HepG2 (cell line): Measurements from ENCODE around the gene ZBTB22. TPM values are rescaled to one million over a fixed set of nuclear protein-coding genes. Genes with fewer than 3 reads are reported as not detected.

Source experiments
- AKNA ChIP-seq: sonication (generic); formaldehyde crosslinking; IDR thresholded peaks from 2 replicates; pipeline ENCODE4 v1.4.0; 2020; ENCODE audit warnings: missing genetic modification reagents, borderline replicate concordance
- CBX1 ChIP-seq: IDR thresholded peaks from one replicate; pipeline ENCODE4 v1.6.1; 2016; ENCODE audit warnings: antibody characterized with exemption, low read depth
- EEA1 ChIP-seq: sonication (generic); formaldehyde crosslinking; IDR thresholded peaks from 2 replicates; pipeline ENCODE4 v1.5.1; 2020; ENCODE audit warnings: mild to moderate bottlenecking, missing genetic modification reagents, borderline replicate concordance
- GPN1 ChIP-seq: sonication (generic); formaldehyde crosslinking; IDR thresholded peaks from 2 replicates; pipeline ENCODE4 v1.5.1; 2020; ENCODE audit warnings: missing genetic modification reagents, borderline replicate concordance
- NCOR1 ChIP-seq: fragments of 200-600 bp; sonication (generic); IDR thresholded peaks from 2 replicates; pipeline ENCODE4 v1.7.0; 2017; ENCODE audit warnings: antibody characterized with exemption, low read length, borderline replicate concordance
- PAF1 ChIP-seq: IDR thresholded peaks from 2 replicates; pipeline ENCODE4 v1.6.1; 2016; ENCODE audit warnings: missing genetic modification reagents, missing compliant biosample characterization
- PLSCR1 ChIP-seq: sonication (generic); formaldehyde crosslinking; IDR thresholded peaks from 2 replicates; pipeline ENCODE4 v1.5.0; 2020; ENCODE audit warnings: missing genetic modification reagents, mild to moderate bottlenecking, borderline replicate concordance
- PRPF4 ChIP-seq: fragments of 200-400 bp; formaldehyde crosslinking; IDR thresholded peaks from 2 replicates; pipeline ENCODE4 v1.6.1; 2016; ENCODE audit warnings: low read length, low read depth; ENCODE audit not compliant: poor library complexity, severe bottlenecking
- SAFB2 ChIP-seq: sonication (generic); formaldehyde crosslinking; IDR thresholded peaks from 2 replicates; pipeline ENCODE4 v1.5.1; 2020; ENCODE audit warnings: missing genetic modification reagents, low read depth, mild to moderate bottlenecking, borderline replicate concordance
- SETDB1 ChIP-seq: sonication (generic); formaldehyde crosslinking; IDR thresholded peaks from 2 replicates; pipeline ENCODE4 v1.5.1; 2020; ENCODE audit warnings: missing genetic modification reagents, mild to moderate bottlenecking, borderline replicate concordance
- SPEN ChIP-seq: sonication (generic); formaldehyde crosslinking; IDR thresholded peaks from 2 replicates; pipeline ENCODE4 v1.5.1; 2020; ENCODE audit warnings: low read depth, mild to moderate bottlenecking, missing genetic modification reagents
- ZBTB49 ChIP-seq: sonication (generic); formaldehyde crosslinking; IDR thresholded peaks from 2 replicates; pipeline ENCODE4 v1.4.0; 2020; ENCODE audit warnings: missing genetic modification reagents, borderline replicate concordance
- ZNF124 ChIP-seq: sonication (generic); formaldehyde crosslinking; IDR thresholded peaks from 2 replicates; pipeline ENCODE4 v1.4.0; 2020; ENCODE audit warnings: missing genetic modification reagents
- ZNF180 ChIP-seq: sonication (generic); formaldehyde crosslinking; IDR thresholded peaks from 2 replicates; pipeline ENCODE4 v1.4.0; 2020; ENCODE audit warnings: low read depth, missing genetic modification reagents, borderline replicate concordance
- ZNF333 ChIP-seq: sonication (generic); formaldehyde crosslinking; IDR thresholded peaks from 2 replicates; pipeline ENCODE4 v1.4.0; 2020; ENCODE audit warnings: mild to moderate bottlenecking, missing genetic modification reagents, borderline replicate concordance
- ZNF607 ChIP-seq: sonication (generic); formaldehyde crosslinking; IDR thresholded peaks from 2 replicates; pipeline ENCODE4 v1.5.1; 2020; ENCODE audit warnings: missing genetic modification reagents, mild to moderate bottlenecking, borderline replicate concordance
- ZNF639 ChIP-seq: conservative IDR thresholded peaks from 2 replicates; pipeline ENCODE4 v1.6.1; 2018; ENCODE audit warnings: missing genetic modification reagents
- ZNF816 ChIP-seq: sonication (generic); formaldehyde crosslinking; IDR thresholded peaks from 2 replicates; pipeline ENCODE4 v1.8.0; 2022; ENCODE audit warnings: missing genetic modification reagents, mild to moderate bottlenecking, borderline replicate concordance
- polyA plus RNA-seq, 8 experiments: library from polyadenylated mRNA; depleted of rRNA in 3 of 8; stranded (reverse) in 7 of 8; unstranded in 1 of 8; fragments of >200 nt; fragmentation: Illumina TruSeq in 4 of 8; extraction: Trizol in 4 of 8; gene quantifications; 2 replicates each; pipeline versions ENCODE4 v1.2.1 to v1.2.3, GENCODE V29; 2011 to 2016; ENCODE audit warnings: low read depth in 4 of 8, missing spikeins in 1 of 8, mixed read lengths in 1 of 8; ENCODE audit not compliant: insufficient read depth in 1 of 8
- total RNA-seq, 5 experiments: library from RNA; depleted of rRNA; stranded (reverse); fragments of >200 nt; fragmentation: Illumina TruSeq; extraction: Trizol; gene quantifications; 2 replicates each; pipeline ENCODE4 v1.2.3, GENCODE V29; 2016; ENCODE audit warnings: low read depth in 1 of 5

Gene ZBTB22
- total and polyA plus RNA-seq, 2 of the 13 experiments (the other 11 are each of a cell fraction or from before 2014, with no cell fraction given): 8.0 to 10.6 TPM

- TF ChIP-seq ZNF639 (CRISPR knock-in tag) (no peak), PLSCR1 (CRISPR knock-in tag) (no peak), SETDB1 (no peak), SPEN (CRISPR knock-in tag) (no peak), CBX1 (no peak), ZNF124 (CRISPR knock-in tag) (no peak), SAFB2 (peak; percentile 72; the same call in 1 of the 2 replicates), NCOR1 (no peak), ZNF333 (CRISPR knock-in tag) (peak; percentile 64; the same call in 1 of the 2 replicates), AKNA (CRISPR knock-in tag) (no peak), ZNF607 (CRISPR knock-in tag) (0 out of 2 replicates have a peak, but pooled peaks have one; percentile 12), ZBTB49 (CRISPR knock-in tag) (0 out of 2 replicates have a peak, but pooled peaks have one; percentile 46), ZNF816 (CRISPR knock-in tag) (0 out of 2 replicates have a peak, but pooled peaks have one; percentile 30), EEA1 (CRISPR knock-in tag) (peak; percentile 7; the same call in 1 of the 2 replicates), PAF1 (no peak), GPN1 (no peak), PRPF4 (no peak), ZNF180 (no peak)
These were observed 27.7 kb downstream of the ZBTB22 start (continued) for GRCh38 chr6:33289784-33290315.
